Hematopoietic multipotent progenitor cell treated with erythropoietin and hydrocortisone succinate and interleukin-3 and kit ligand, for 8 days (in vitro differentiated cells): ENCODE data around the gene SLC25A47.
"Not testable (repeated sequence)": the region's sequence is repeated elsewhere in the genome, so short reads cannot be mapped to it uniquely, and the experiment has no call there.

ENCODE experiments used
- DNase-seq: peaks from one replicate; pipeline ENCODE4 v3.0.0-alpha.2; 2015

SLC25A47 gene

DNA sequence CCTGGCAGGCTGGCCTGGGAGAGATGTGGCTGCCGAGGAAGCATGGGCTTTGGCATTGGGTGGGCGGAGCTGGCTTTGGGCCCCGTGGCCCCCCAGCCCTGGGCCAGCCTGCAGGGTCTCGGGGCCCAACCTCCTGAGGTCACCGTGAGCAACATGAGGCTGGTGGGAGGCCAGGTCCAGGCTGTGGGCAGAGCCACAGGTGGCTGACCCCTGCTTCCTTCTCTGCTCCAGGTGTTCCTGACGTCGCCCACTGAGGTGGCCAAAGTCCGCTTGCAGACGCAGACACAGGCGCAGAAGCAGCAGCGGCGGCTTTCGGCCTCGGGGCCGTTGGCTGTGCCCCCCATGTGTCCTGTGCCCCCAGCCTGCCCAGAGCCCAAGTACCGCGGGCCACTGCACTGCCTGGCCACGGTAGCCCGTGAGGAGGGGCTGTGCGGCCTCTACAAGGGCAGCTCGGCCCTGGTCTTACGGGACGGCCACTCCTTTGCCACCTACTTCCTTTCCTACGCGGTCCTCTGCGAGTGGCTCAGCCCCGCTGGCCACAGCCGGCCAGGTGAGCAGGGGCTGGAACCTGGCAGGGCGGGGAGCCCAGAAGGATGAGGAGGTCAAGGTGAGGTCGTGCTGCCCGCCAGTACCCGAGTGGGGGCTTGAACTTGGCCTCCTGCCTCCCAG, 5.5 kb downstream of the SLC25A47 start:
- no peak for DNase-seq

DNA sequence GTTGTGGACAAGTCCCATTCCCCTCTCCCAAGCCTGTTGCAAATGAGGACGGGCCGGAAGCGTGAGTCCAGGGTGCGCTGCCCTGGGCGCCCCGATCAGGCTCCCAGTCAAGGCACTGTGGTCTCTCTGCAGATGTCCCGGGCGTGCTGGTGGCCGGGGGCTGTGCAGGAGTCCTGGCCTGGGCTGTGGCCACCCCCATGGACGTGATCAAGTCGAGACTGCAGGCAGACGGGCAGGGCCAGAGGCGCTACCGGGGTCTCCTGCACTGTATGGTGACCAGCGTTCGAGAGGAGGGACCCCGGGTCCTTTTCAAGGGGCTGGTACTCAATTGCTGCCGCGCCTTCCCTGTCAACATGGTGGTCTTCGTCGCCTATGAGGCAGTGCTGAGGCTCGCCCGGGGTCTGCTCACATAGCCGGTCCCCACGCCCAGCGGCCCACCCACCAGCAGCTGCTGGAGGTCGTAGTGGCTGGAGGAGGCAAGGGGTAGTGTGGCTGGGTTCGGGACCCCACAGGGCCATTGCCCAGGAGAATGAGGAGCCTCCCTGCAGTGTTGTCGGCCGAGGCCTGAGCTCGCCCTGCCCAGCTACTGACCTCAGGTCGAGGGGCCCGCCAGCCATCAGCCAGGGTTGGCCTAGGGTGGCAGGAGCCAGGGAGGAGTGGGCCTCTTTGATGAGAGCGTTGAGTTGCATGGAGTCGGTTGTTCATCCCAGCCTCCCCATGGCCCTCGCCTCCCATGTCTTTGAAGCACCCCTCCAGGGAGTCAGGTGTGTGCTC, 6.3 kb downstream of the SLC25A47 start:
- DNase-seq: no peak

DNA sequence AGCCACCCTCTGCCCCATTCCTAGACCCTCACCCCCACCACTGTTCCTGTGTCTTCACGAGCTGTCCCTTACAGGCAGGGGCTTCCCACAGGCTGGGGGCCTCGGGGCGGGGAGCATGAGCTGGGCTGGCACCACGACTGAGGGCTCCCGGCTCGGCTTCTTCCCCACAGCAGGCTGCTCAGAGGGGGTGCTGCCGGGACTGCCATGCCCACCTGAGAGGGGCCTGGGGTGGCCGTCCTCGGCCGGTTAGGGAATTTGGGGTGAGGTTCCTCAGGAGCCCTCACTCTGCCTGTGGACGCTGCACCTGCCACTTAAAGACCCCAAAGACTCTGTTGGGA, 6.8 kb downstream of the SLC25A47 start:
- DNase-seq: no peak

DNA sequence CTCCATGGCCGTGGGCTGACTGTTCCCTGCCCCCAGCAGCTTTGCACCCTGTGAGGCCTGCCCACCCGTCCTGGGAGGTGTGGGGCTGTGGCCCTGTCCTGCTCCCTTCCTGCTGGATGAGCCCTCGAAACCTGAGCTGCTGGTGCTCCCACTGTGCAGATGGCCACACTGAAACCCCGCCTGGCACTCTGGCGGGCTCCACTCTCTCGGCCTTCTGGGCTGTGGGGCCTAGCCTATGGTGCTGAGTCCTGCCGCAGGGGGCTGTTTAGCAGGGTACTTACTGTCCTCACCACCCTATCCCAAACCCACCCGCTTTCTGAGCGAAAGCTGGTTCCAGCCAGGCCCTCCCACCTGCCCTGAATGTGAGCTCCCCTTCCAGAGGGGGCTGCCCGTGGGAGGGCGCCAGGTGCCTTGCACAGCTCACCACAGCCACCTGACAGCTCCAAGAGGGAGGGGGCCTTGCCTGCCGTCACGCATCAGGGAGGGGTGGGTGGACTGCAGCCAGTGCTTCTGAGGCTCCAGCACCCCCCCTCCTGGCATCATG, 7.3 kb downstream of the SLC25A47 start:
- no peak for DNase-seq

DNA sequence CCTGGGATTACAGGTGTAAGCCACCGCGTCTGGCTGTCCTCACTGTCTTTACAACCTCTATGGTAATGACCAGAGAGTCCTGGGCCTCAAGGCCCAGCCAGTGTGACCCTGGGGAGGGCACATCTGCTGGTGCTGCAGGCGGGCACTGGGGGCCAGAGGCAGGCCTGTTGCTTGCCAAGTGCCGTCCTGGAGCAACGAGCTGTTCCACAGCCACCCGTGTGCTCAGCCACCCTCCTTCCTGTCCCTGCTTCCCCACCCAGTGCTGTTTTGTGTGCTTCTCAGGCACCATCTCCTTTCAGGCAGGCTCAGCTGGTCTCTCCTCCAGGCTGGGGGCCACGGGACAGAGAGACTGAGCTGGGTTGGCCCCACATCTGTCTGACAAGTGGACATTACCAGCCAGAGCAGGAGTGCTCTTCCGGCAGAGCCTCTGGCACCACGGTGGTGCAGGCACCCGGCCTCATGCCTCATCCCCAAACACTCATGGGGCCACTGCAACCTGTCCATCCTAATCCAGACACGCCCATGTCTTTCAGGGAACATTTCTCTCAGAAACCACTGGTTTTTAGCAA, 9.0 kb downstream of the SLC25A47 start:
- DNase-seq: no peak

DNA sequence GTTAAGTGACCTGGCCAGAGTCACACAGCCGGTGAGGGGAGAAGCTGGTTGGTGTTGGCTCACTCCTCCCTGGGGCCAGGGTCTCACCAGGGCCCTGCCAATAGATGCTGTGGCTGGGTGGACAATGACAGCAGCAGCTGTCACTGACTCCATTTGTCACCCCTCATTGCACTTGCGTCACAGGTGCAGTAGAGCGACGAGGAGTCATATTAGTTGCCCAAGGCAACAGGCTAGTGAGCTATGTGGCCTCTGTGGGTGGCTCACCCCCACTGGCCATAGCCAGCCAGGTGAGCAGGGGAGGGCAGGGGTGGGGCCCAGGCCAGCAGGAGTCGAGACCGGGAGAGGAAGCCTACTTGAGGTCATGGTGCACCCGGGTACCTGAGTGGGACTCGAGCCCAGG, 9.7 kb downstream of the SLC25A47 start:
- DNase-seq: no peak

DNA sequence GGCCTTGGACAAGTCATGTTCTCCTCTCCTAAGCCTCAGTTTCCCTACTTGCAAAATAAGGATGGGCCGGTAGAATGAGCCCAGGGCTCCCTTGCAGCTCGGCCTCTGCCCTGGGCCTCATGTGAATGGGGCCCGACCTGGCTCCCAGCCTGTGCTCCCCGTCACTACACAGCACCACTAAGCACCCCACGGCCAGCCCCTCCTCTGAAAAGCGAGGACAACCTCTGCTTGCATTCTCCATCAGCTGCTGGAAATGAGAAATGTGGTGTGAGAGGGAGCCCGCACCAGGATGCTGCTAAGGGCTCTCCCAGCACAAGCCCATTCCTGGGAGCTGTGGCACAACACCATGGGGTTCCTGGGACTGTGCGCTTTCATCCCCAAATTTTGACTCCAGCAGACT, 10.2 kb downstream of the SLC25A47 start:
- DNase-seq: no peak

DNA sequence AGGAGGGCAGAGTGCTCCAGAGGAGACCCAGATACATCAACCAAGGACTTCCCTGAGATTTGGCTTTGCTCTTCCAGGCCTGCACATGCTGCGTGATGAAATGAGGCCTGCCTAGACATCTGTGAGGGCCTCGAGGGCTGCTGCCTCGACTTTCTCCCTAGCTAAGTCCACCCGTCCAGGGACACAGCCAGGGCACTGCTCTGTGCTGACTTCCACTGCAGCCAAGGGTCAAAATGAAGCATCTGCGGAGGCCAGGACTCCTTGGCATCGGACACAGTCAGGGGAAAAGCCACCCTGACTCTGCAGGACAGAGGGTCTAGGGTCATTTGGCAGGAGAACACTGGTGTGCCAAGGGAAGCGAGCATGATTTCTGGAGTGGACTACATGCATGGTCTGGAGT, 10.7 kb downstream of the SLC25A47 start:
- DNase-seq: no peak

DNA sequence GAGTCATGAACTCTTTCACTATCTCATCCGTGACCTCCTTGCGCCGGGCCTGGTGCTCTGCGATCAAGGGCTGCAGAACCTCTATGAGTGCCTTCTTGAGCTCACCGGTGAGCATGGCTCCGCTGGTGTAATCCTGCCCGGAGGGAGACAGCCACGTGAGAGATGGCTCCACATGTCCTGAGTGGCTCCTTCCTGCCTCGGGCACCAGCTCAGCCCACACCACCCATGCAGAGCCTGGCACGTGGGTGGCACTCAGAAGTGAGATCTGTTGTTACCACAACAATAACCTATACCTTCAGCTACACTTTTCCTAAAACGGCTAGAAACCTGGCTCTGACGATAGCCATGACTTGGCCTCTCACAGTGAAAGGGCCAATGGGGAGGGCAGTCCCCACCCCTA, 11.8 kb downstream of the SLC25A47 start:
- no peak for DNase-seq

DNA sequence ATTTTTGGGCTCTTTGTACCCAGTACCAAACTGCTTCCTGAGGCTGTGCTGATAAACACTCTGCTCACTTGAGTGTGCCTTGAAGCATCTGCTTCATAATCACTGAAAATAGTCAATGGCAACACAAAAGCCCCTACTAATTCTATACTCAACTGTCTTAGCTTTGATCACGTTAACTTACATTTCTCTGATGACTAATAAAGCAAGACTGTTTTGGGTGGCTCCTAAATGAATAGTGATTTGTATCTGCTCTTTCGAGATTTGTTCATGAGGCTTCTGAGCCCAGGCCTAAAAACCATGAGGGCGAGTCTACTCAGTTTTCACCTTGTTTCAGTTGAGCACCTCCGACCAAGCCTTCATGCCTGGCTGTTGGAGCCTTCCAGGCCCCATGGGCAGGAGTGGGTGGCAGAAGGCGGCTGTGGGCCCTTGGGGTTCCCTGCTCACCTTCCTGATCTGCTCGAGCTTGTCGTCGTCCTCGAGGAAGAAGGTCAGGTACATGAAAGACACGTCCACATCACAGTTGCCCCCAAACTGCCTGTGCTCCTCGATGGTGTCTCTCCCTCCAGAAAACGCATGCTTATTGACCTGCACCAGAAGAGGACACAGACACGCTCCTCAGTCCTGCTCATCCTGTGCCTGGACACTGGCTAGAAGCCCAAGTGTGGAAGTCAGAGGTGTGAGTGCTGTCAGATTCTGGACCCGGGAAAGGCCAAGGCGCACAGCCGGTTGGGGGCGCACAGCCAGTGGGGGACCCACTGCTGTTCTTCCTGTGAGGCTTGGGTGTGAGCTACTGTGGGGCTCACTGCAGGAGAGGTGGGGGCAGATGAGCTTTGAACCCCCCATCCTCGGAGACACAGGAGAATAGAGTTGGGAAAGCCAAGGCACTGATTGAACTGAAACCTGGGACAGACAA, 13.7 kb downstream of the SLC25A47 start:
- no peak for DNase-seq

DNA sequence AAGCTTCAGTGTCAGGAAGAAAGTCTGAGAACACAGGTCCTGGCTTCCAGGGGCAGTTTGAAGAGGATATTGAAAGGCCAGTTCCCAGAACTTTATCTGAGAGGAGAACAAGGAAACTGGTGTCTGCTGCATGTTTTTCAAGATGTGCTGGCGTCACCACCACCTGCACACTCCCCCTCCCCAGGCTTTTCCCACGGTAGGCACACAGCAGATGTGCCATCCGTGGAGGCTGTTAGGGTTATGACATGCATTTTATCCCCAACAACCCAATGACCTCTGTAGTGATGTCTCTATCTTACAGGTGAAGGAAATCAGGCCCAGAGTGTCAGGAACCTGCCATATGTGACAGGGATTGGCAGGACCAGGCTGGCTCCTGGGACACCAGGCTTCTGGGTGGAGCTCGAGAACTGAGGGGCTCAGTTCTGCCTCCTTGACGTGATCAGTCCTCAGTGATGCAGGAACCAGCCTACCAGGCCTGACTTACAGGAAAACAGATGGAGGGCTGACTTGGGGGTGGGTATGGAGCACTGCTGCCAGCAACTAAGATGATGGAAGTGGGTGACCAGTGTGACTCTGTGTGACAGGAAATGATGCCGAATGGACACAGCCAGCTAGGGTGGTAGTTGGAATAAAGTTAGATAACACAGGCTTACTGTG, 16.8 kb downstream of the SLC25A47 start:
- DNase-seq: no peak

DNA sequence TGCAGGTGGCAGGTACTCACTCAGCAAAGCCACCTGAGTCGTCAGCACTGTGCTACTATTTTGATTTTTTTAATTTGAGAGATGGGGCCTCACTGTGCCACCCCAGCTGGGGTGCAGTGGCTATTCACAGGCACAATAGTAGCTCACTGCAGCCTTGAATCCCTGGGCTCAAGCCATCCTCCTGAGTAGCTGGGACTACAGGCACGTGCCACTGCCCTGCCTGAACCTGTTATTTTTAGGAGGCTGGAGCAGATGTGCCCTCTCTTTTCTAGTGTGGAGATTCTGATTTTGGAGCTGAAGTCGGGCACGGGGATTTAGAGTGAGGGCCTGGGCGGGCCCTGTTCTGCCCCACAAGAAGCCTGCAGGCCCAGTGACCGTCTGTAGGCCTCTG, 17.3 kb downstream of the SLC25A47 start:
- no peak for DNase-seq

DNA sequence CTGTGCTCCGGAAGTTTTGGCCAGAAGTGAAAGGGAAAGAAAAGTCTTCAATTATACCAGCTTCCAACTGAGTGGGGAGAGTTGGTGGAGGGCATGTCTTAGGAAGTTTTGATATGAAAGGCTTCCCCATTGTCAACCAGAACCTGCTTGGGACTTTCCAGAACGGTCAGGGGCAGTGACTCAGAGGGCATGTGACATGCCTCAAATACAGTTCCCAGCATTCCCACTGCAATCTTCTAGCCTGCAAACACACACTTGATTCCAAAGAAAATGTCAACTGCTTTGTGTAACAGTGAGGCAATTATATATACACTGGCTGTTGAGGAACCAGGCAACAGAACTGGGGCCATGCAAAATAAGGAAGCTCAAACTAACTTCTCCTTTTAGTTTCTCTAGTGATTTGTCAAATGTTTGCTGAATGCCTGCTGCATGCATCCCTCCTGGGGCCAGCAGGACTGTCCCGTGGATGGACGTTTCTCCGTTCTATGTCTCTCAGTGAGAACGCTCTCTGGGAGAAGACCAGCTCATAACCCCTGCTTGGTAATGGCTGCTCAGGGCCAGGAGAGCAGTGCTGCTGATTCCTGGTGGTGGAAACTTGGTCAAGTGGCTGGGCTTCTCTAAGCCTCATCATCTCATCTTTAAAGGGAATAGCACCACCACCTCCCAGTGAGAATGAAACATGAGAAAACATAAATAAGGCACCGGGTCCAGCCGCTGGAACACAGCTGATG, 18.3 kb downstream of the SLC25A47 start:
- no peak for DNase-seq

DNA sequence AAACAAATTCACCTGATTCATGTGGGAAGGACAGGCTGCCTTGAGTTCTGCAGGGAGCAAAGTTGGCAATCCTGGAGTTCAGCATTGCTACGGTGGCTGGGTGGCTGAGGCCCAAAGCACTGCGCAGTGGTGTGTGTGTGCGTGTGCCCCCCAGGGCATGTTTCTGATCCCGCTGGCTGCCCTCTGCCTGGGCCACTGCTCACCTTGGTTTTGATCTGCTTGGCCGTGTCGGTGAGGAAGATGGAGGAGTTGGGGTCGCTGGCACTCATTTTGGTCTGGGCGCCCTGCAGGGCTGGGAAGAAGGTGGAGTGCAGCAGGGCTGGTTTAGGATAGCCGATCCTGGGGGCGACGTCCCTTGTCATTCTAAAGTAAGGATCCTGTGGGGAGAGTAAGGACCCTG, 19.1 kb downstream of the SLC25A47 start:
- no peak for DNase-seq

DNA sequence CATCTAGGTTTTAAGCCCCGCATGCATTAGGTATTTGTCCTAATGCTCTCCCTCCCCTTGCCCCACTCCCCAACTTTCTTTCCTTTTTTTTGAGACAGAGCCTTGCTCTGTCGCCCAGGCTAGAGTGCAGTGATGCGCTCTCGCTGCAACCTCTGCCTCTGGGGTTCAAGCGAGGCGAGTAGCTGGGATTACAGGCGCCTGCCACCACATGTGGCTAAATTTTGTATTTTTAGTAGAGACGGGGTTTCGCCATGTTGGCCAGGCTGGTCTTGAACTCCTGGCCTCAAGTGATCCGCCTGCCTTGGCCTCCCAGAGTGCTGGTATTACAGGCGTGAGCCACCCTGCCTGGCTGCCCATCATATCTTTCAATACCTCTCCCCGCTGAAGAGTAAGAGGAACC, 19.7 kb downstream of the SLC25A47 start:
- not testable (repeated sequence) for DNase-seq

DNA sequence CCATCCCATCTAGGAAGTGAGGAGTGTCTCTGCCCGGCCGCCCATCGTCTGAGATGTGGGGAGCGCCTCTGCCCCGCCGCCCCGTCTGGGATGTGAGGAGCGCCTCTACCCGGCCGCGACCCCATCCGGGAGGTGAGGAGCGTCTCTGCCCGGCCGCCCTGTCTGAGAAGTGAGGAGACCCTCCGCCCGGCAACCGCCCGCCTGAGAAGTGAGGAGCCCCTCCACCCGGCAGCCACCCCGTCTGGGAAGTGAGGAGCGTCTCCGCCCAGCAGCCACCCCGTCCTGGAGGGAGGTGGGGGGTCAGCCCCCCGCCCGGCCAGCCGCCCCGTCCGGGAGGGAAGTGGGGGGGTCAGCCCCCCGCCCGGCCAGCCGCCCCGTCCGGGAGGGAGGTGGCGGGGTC, 21.5 kb downstream of the SLC25A47 start:
- DNase-seq: not testable (repeated sequence)

DNA sequence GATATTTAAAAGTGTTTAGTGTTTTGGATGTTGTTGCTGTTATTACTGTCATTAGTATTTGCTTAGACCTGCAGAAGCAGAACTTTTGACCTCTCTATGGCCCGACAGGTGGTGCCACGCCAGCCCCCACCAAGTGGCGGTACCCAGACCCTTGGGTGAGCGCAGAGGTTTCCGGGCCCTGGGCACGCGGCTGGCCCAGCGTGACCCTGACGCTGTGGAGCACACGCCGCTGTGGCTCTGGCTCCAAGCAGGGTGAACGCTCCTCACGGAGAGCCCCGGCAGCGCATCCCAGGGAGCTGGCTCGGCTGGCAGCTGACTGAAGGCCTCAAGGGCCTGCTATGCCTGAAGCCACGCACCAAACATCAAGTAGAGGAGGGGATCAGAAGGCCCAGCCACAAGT, 22.6 kb downstream of the SLC25A47 start:
- no peak for DNase-seq

DNA sequence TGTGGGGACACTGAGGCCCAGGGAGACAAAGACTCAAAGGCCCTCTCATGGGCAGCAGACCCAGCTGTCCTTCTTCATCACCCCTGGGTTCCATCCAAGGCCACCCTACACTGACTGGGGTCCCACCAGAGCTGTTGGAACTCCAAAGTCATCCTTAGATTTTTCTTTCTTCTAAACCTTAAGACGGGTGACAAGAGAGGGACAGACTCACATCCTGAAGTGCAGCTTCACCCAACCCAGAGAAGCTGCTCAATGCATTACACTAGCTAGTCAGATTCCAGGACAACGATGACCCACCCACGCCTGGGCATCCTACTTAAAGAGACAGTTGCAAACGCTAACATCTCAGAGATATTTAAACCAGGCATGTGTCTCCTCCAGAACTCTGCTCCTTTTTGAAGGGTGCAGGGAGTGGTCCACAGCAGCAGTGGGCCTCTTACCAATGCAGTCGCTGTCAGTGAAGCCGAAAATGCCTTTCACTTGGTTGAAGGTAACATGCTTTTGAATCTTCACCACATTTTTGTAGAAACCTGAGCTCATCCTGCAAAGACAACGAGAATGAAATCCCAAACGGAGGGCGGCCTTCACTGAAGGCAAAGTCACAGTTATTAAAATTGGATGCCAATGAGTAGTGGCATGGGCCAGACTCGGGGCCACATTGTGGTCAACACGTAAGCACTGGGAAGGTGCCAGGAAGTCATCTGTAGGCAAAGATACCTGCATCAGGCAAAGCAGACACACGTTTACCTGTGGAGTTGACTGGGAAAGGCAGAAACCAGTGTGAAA, 23.4 kb downstream of the SLC25A47 start:
- no peak for DNase-seq

DNA sequence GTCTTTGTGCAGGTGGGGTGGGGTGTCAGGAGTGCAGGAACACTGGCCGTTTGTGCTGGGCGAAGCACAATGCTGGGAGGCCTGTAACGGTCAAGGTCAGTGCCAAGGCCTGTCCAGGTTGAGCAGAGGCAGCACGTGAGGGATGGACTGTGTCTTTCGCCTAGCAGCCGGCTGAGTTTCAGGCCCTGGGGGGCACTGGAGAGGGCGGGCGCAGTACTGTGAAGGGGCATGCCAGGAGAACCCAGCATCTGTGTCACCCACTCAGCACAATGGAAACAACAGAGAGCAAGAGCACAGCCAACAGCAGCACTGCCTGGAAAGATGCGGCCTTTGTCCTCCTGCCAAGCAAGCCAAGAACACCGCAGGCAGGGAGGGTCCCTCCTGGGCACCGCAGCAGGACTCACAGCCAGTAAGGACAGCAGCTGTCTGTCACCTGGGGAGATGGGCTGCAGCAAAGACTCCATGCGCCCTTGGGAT, 25.2 kb downstream of the SLC25A47 start:
- DNase-seq: no peak

DNA sequence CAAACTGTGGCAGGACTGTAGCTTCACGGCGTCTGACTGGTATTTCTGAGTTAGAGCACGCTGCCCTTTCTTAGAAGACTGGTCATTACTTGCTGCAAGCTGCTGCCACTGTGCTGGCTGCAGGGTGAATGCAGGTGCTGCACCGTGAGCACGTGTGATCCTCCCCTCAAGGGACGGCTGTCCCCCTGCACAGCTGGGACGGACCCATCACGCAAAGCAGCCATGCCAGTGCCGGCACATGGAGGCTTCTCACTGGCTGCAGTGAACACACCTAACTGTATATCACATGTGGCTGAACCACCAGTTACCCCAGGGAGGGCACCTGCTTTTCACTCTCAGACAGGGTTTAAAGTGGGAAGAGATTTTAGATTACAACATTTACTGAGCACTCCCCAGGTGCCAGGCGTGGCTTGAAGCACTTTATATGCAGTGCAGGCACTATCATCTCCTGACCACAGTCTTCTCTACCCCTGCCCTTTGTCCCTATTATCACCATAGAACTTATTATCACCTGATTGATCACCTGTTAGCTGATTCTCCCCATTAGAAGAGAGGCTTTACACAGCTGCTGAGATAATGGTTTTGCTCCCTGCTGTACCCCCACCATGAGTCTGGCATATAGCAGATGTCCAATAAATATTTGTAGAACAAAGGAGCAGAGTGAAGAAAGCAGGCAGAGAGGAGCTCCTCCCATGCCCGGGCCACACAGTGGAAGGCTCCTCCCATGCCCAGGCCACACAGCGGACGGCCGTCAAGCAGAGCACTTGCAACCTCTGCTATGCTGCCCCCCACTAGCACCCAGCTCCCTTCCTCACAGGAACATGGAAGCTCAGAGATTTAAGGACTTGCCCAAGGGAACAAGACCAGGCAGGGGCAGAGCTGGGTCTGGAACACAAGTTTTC, 25.9 kb downstream of the SLC25A47 start:
- DNase-seq: no peak
